MCF 10A (cell line): ENCODE measurements around the gene GABRB1. TPM values are rescaled to one million over a fixed set of nuclear protein-coding genes. Genes with fewer than 3 reads are reported as not detected.

Experiments used
- BruUV-seq: library from RNA; stranded (reverse); fragments of 400-500 nt; replicated peaks from 2 replicates; lab custom pipeline; 2021; lab: Mats Ljungman, UMichigan
- CTCF ChIA-PET: fragments of 300-600 bp; sonication (Branson Sonifier 250); formaldehyde crosslinking; extraction: SDS; loops from one replicate; lab custom pipeline; 2021; ENCODE audit warnings: antibody characterized with exemption, inconsistent platforms; lab: Yijun Ruan, JAX
- POLR2A ChIA-PET: fragments of 300-600, 350-650 bp; sonication (Branson Sonifier 250); formaldehyde crosslinking; extraction: SDS; loops from one replicate; lab custom pipeline; 2020; ENCODE audit warnings: antibody characterized with exemption, inconsistent platforms; lab: Yijun Ruan, JAX
- DNase-seq: peaks from one replicate; pipeline ENCODE4 v3.0.0-alpha.2; 2018; ENCODE audit not compliant: unreplicated experiment
- H3K27ac Mint-ChIP-seq: one replicate; pipeline ENCODE4 v1.8.0; 2022; ENCODE audit warnings: mild to moderate bottlenecking, low read depth, mixed read lengths; ENCODE audit not compliant: unreplicated experiment
- H3K27me3 Mint-ChIP-seq: one replicate; pipeline ENCODE4 v1.8.0; 2022; ENCODE audit warnings: mixed read lengths; ENCODE audit not compliant: insufficient read depth, unreplicated experiment
- H3K36me3 Mint-ChIP-seq: one replicate; pipeline ENCODE4 v1.8.0; 2022; ENCODE audit warnings: mild to moderate bottlenecking, moderate library complexity, mixed read lengths; ENCODE audit not compliant: insufficient read depth, unreplicated experiment
- H3K4me1 Mint-ChIP-seq: one replicate; pipeline ENCODE4 v1.8.0; 2022; ENCODE audit warnings: mixed read lengths; ENCODE audit not compliant: insufficient read depth, unreplicated experiment
- H3K4me3 Mint-ChIP-seq: one replicate; pipeline ENCODE4 v1.8.0; 2022; ENCODE audit warnings: mild to moderate bottlenecking, moderate library complexity, mixed read lengths; ENCODE audit not compliant: unreplicated experiment
- H3K9me3 Mint-ChIP-seq: one replicate; pipeline ENCODE4 v1.8.0; 2022; ENCODE audit warnings: mixed read lengths; ENCODE audit not compliant: unreplicated experiment
- intact Hi-C: fragments of 100-400 bp; cut with micrococcal nuclease; formaldehyde crosslinking; loops from 2 replicates; pipeline ENCODE4 v1.14.1; 2022
- total RNA-seq: library from RNA; stranded (reverse); gene quantifications from 2 replicates; pipeline ENCODE4 v1.2.3, GENCODE V29; 2022
- TF ChIP-seq, protein P1 (sequence below): fragments of 200-600 bp; IDR thresholded peaks from one replicate; pipeline ENCODE4 v1.8.0; 2022; ENCODE audit warnings: antibody characterized with exemption, mild to moderate bottlenecking; ENCODE audit not compliant: unreplicated experiment

The GABRB1 gene
- total RNA-seq, 1 experiment from 2014 or later, result not detected

DNA sequence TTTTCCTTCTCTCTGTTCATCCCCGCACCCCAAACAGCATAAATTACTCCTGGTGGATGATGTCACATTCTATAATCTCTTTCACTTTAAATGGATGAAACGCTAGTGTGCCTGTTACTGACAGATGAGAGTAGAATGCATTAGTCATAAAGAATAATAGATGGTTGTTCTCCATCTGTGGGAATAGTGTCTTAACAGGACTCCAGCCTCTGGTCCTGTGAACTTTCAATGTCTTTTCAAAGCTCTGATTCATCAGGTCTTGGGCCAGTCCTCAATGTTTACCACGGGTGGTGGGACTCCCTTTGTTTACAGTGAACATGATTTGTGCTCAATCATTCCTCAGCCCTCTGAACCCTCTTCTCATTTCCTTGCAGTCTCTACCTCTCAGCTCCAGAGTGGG, 182.6 kb downstream of the GABRB1 start:
- peak; percentile 54 for DNase-seq
- Mint-ChIP-seq H3K36me3 (no peaks in the 10 kb centered on the region), H3K27ac (no peak overlapping the region), H3K4me3 (no peak overlapping the region), H3K4me1 (no peaks in the 10 kb centered on the region), H3K27me3 (peaks cover 17% of the 10 kb centered on the region), H3K9me3 (no peaks in the 10 kb centered on the region)
- no TSS peak for BruUV-seq
- ChIA-PET POLR2A (interaction anchor here (0.7 kb wide), 1 partner anchor 93 kb away, joined by 3 read pairs; no protein-coding TSS in a partner anchor), CTCF (interaction anchor here (0.6 kb wide), 1 partner anchor 1924 kb away, joined by 3 read pairs; no protein-coding TSS in a partner anchor)
- intact Hi-C loops, result no loop called here
- TF ChIP-seq, protein P1, sequence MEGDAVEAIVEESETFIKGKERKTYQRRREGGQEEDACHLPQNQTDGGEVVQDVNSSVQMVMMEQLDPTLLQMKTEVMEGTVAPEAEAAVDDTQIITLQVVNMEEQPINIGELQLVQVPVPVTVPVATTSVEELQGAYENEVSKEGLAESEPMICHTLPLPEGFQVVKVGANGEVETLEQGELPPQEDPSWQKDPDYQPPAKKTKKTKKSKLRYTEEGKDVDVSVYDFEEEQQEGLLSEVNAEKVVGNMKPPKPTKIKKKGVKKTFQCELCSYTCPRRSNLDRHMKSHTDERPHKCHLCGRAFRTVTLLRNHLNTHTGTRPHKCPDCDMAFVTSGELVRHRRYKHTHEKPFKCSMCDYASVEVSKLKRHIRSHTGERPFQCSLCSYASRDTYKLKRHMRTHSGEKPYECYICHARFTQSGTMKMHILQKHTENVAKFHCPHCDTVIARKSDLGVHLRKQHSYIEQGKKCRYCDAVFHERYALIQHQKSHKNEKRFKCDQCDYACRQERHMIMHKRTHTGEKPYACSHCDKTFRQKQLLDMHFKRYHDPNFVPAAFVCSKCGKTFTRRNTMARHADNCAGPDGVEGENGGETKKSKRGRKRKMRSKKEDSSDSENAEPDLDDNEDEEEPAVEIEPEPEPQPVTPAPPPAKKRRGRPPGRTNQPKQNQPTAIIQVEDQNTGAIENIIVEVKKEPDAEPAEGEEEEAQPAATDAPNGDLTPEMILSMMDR, result no peak

DNA sequence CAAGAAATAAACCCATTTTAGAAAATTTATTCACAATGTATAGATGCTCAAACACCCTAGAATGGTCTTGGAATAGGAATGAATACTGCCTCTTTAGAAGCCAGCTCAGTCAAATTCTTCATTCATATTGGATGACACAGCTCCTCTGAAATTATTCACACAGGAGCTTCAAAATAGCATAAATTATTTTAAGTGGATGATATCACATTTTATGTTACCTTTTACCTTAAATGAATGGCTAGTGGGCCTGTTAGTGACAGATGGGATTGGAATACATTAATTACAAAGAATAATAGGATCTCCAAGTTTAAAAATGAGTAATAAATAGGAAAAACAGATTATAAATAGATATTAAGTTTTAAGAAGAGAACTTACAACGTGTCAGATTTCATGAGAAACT, 184.4 kb downstream of the GABRB1 start:
- POLR2A ChIA-PET, result no interaction called here
- TF ChIP-seq, protein P1, result no peak
- CTCF ChIA-PET, result interaction anchor here (0.6 kb wide), 1 partner anchor 130 kb away, joined by 3 read pairs; no protein-coding TSS in a partner anchor

DNA sequence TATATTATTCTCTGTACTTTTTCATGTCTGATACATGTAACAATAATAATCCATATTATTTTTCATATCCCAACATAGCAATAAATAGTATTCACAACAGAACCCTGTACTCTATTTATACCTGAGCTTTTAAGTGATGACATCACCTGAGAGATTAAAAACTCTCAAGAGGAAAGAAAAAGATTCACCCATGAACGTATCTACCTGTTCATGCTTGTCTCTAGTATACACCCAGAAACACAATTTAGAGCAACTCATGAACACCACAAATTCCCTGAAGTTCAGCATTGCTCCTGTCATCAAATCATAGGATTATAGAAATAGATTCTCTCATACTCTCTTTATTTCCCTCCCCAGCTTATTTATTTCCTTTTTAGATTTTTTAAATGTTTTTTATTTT, 185.9 kb downstream of the GABRB1 start:
- ChIA-PET CTCF (no interaction called here), POLR2A (no interaction called here)
- H3K27ac Mint-ChIP-seq, result no peak overlapping the region
- intact Hi-C loops, result no loop called here
- TF ChIP-seq, protein P1, result no peak
- no peaks in the 10 kb centered on the region for H3K36me3 Mint-ChIP-seq
- no TSS peak for BruUV-seq
- no peak for DNase-seq
- no peak overlapping the region for H3K4me3 Mint-ChIP-seq
- no peaks in the 10 kb centered on the region for H3K9me3 Mint-ChIP-seq
- no peaks in the 10 kb centered on the region for H3K4me1 Mint-ChIP-seq
- peaks cover 49% of the 10 kb centered on the region for H3K27me3 Mint-ChIP-seq

More for the DNA sequence above, 184.4 kb downstream of the GABRB1 start:
- no peak overlapping the region for H3K27ac Mint-ChIP-seq
- H3K4me3 Mint-ChIP-seq, result no peak overlapping the region
- H3K9me3 Mint-ChIP-seq, result no peaks in the 10 kb centered on the region
- H3K36me3 Mint-ChIP-seq, result no peaks in the 10 kb centered on the region
- no TSS peak for BruUV-seq
- intact Hi-C loops, result no loop called here
- H3K4me1 Mint-ChIP-seq, result no peaks in the 10 kb centered on the region
- DNase-seq, result no peak
- H3K27me3 Mint-ChIP-seq, result peaks cover 35% of the 10 kb centered on the region

DNA sequence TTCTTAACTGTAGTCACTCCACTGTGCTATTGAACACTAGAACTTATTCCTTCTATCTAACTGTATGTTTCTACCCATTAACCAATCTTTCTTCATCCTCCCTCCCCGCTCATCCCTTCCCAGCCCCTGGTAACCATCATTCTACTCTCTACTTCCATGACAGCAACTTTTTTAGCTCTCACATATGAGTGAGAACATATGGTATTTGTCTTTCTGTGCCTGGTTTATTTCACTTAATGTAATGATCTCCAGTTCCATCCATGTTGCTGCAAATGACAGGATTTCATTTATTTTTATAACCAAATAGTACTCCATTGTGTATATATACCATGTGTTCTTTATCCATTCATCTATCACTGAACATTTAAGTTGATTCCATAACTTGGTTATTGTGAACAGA, 186.5 kb downstream of the GABRB1 start:
- intact Hi-C loops, result no loop called here
- ChIA-PET CTCF (interaction anchor here (0.6 kb wide), 1 partner anchor 362 kb away, joined by 3 read pairs; no protein-coding TSS in a partner anchor), POLR2A (no interaction called here)
- Mint-ChIP-seq H3K27ac (no peak overlapping the region), H3K4me3 (no peak overlapping the region), H3K4me1 (no peaks in the 10 kb centered on the region), H3K27me3 (peaks cover 49% of the 10 kb centered on the region), H3K36me3 (no peaks in the 10 kb centered on the region), H3K9me3 (no peaks in the 10 kb centered on the region)
- TF ChIP-seq, protein P1, result no peak
- no TSS peak for BruUV-seq
- DNase-seq, result no peak
